Tibial nerve (tissue), 4 donors: ENCODE results near the gene CHRM4.
"Not testable (repeated sequence)": the region's sequence is repeated elsewhere in the genome, so short reads cannot be mapped to it uniquely, and the experiment has no call there.

Experiments used
- EP300 ChIP-seq, 2 donors: sonication (generic); formaldehyde crosslinking; IDR thresholded peaks; one replicate each; pipeline ENCODE4 v1.6.1; 2017; ENCODE audit warnings: antibody characterized with exemption in 2 of 2, mild to moderate bottlenecking in 1 of 2
- POLR2A ChIP-seq, 2 donors: fragments of 450-650 bp; IDR thresholded peaks; one replicate each; pipeline ENCODE4 v1.6.1; 2017; ENCODE audit warnings: antibody characterized with exemption in 2 of 2, mild to moderate bottlenecking in 2 of 2, moderate library complexity in 2 of 2
- TF ChIP-seq, protein P1 (sequence below), 5 experiments: fragments of 200-600 bp in 3 of 5; fragments of 450-650 bp in 2 of 5; sonication (generic) in 3 of 5; IDR thresholded peaks; one replicate each; pipeline ENCODE4 v1.5.1; 2016 to 2019; ENCODE audit warnings: antibody characterized with exemption in 5 of 5, mild to moderate bottlenecking in 3 of 5, moderate library complexity in 2 of 5

DNA sequence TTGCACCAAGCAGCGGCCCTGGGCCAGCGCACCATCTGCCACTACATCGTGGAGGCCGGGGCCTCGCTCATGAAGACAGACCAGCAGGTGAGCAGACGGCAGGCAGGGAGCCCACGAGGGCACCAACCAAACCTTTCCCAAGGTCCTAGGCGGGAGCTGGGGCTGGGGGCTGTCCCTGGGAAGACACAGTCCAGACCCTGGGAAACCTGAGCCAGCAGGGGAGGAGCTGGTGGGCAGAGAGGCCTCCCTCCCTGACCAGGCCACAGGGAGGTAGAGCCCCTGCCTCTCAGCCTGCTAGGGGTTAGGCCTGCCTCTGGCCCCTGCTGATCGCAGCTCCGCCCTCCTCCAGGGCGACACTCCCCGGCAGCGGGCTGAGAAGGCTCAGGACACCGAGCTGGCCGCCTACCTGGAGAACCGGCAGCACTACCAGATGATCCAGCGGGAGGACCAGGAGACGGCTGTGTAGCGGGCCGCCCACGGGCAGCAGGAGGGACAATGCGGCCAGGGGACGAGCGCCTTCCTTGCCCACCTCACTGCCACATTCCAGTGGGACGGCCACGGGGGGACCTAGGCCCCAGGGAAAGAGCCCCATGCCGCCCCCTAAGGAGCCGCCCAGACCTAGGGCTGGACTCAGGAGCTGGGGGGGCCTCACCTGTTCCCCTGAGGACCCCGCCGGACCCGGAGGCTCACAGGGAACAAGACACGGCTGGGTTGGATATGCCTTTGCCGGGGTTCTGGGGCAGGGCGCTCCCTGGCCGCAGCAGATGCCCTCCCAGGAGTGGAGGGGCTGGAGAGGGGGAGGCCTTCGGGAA is 11.9 kb downstream of the CHRM4 start:
- TF ChIP-seq POLR2A, EP300 (IDR thresholded peaks at IDR 0.05): not testable (repeated sequence)
- TF ChIP-seq, protein P1, sequence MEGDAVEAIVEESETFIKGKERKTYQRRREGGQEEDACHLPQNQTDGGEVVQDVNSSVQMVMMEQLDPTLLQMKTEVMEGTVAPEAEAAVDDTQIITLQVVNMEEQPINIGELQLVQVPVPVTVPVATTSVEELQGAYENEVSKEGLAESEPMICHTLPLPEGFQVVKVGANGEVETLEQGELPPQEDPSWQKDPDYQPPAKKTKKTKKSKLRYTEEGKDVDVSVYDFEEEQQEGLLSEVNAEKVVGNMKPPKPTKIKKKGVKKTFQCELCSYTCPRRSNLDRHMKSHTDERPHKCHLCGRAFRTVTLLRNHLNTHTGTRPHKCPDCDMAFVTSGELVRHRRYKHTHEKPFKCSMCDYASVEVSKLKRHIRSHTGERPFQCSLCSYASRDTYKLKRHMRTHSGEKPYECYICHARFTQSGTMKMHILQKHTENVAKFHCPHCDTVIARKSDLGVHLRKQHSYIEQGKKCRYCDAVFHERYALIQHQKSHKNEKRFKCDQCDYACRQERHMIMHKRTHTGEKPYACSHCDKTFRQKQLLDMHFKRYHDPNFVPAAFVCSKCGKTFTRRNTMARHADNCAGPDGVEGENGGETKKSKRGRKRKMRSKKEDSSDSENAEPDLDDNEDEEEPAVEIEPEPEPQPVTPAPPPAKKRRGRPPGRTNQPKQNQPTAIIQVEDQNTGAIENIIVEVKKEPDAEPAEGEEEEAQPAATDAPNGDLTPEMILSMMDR (IDR thresholded peaks at IDR 0.05) = not testable (repeated sequence)
